Stimulated activated CD4-positive, alpha-beta T cell treated with anti-CD3 and anti-CD28 coated beads, Interleukin-1b, Interleukin-23, amount 100 ng/mL, for 48 hours (primary cell): ENCODE results near the gene NAT9.

Experiments used
- DNase-seq: peaks from one replicate; pipeline ENCODE4 v3.0.0-alpha.2; 2020

Gene NAT9

GRCh38 chr17:74760404-74761105 is 15.6 kb downstream of the NAT9 start:
- DNase-seq = no peak

GRCh38 chr17:74759941-74760340 is 16.2 kb downstream of the NAT9 start:
- no peak for DNase-seq

- no peak for DNase-seq
Measured at GRCh38 chr17:74759243-74759801, 16.8 kb downstream of the NAT9 start.

GRCh38 chr17:74758848-74759168 is 17.3 kb downstream of the NAT9 start:
- no peak for DNase-seq

- DNase-seq = no peak
Measured at GRCh38 chr17:74757931-74758847, 18.0 kb downstream of the NAT9 start.

GRCh38 chr17:74757502-74757901 is 18.6 kb downstream of the NAT9 start:
- no peak for DNase-seq

- DNase-seq = no peak
Measured at GRCh38 chr17:74756891-74757290, 19.3 kb downstream of the NAT9 start.

- DNase-seq = no peak
Measured at GRCh38 chr17:74755533-74755932, 20.6 kb downstream of the NAT9 start.

GRCh38 chr17:74754832-74755231 is 21.3 kb downstream of the NAT9 start:
- DNase-seq = no peak

- DNase-seq = no peak
Measured at GRCh38 chr17:74752822-74753401, 23.2 kb downstream of the NAT9 start.

- DNase-seq = no peak
Measured at GRCh38 chr17:74752415-74752814, 23.7 kb downstream of the NAT9 start.

GRCh38 chr17:74750327-74751069 is 25.6 kb downstream of the NAT9 start:
- no peak for DNase-seq

- no peak for DNase-seq
Measured at GRCh38 chr17:74750039-74750326, 26.2 kb downstream of the NAT9 start.

- DNase-seq = peak; percentile 53
Measured at GRCh38 chr17:74749279-74750038, 26.7 kb downstream of the NAT9 start.

GRCh38 chr17:74748529-74749278 is 27.4 kb downstream of the NAT9 start, which contains the start of gene NHERF1:
Gene NHERF1, plus strand, starts transcription at chr17:74748628. Its CDS starts 219 bp downstream, at chr17:74748847.
- peak; percentile 92 for DNase-seq

- no peak for DNase-seq
Measured at GRCh38 chr17:74748279-74748528, 27.9 kb downstream of the NAT9 start.

GRCh38 chr17:74746922-74747321 is 29.2 kb downstream of the NAT9 start:
- DNase-seq = no peak

GRCh38 chr17:74746376-74746775 is 29.8 kb downstream of the NAT9 start:
- DNase-seq = no peak

GRCh38 chr17:74745548-74746177 is 30.5 kb downstream of the NAT9 start:
- no peak for DNase-seq

- peak; percentile 83 for DNase-seq
Measured at GRCh38 chr17:74744714-74745547, 31.2 kb downstream of the NAT9 start.
